A673 (cell line): Measurements from ENCODE around the gene ST3GAL6.

Experiments
- EZH2 ChIP-seq: fragments of 200-600 bp; sonication (generic); IDR thresholded peaks from 2 replicates; pipeline ENCODE4 v1.6.1; 2017; ENCODE audit warnings: borderline replicate concordance, low read depth, mild to moderate bottlenecking, mixed read lengths, antibody characterized with exemption, low read length; ENCODE audit not compliant: poor library complexity, severe bottlenecking
- TF ChIP-seq, protein P1 (sequence below): fragments of 300-800, 200-600 bp; sonication (generic); conservative IDR thresholded peaks from 2 replicates; pipeline ENCODE4 v1.5.1; 2017; ENCODE audit warnings: low read depth, mild to moderate bottlenecking, antibody characterized with exemption, low read length, moderate library complexity, mixed read lengths

DNA sequence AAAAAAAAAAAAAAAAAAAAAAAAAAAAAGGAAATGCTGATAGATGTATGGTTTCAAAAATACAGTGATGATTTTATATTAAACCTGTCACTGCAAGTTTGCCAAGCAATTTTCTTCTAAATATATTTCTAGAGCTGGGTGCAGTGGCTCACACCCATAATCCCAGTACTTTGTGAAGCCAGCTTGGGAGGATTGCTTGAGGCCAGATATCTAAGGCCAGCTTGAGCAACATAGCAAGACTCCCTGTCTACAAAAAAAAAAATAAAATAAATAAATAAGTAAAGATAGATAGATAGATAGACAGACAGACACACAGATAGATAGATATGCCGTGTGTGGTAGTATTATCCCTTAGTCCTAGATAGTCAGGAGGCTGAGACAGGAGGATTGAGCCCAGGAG, 41.4 kb upstream of the ST3GAL6 start:
- TF ChIP-seq, protein P1, sequence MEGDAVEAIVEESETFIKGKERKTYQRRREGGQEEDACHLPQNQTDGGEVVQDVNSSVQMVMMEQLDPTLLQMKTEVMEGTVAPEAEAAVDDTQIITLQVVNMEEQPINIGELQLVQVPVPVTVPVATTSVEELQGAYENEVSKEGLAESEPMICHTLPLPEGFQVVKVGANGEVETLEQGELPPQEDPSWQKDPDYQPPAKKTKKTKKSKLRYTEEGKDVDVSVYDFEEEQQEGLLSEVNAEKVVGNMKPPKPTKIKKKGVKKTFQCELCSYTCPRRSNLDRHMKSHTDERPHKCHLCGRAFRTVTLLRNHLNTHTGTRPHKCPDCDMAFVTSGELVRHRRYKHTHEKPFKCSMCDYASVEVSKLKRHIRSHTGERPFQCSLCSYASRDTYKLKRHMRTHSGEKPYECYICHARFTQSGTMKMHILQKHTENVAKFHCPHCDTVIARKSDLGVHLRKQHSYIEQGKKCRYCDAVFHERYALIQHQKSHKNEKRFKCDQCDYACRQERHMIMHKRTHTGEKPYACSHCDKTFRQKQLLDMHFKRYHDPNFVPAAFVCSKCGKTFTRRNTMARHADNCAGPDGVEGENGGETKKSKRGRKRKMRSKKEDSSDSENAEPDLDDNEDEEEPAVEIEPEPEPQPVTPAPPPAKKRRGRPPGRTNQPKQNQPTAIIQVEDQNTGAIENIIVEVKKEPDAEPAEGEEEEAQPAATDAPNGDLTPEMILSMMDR, result no peak
- TF ChIP-seq EZH2, result no peak
